ENCODE results near the gene APOL4.

DNA sequence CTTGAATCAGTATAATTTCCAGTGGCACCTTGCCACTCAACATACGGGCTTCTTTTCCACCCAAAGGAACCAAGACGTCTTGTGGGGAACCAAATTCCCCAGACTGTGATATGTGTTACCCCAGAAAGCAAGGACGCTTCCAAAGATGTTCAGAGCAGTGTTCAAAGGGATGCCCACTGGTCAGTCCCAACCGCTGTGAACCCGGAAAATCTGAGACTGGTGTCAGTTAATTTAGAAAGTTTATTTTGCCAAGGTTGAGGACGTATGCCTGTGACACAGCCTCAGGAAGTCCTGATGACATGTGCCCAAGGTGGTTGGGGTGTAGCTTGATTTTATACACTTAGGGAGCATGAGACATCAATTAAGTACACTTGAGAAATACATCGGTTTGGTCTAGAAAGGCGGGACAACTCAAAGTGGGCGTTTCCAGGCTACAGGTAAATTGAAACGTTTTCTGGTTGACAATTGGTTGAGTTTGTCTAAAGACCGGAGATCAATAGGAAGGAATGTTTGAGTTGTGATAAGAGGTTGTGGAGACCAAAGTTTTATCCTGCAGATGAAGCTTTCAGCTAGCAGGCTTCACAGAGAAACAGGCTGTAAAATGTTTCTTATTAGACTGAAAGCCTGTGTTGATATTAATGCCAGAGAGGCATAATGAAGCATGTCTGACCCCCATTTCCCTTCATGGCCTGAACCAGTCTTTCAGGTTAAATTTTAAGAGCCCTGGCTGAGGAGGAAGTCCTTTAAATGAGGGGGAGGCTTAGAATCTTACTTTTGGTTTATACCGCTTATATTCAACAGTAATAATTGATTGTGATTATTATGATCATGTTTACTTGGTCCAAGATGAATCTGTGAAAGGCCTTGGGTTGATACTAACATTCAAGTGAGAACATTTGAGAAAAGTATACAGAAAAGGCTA lies 47.8 kb downstream of the APOL4 start:
- TF ChIP-seq, protein P1, sequence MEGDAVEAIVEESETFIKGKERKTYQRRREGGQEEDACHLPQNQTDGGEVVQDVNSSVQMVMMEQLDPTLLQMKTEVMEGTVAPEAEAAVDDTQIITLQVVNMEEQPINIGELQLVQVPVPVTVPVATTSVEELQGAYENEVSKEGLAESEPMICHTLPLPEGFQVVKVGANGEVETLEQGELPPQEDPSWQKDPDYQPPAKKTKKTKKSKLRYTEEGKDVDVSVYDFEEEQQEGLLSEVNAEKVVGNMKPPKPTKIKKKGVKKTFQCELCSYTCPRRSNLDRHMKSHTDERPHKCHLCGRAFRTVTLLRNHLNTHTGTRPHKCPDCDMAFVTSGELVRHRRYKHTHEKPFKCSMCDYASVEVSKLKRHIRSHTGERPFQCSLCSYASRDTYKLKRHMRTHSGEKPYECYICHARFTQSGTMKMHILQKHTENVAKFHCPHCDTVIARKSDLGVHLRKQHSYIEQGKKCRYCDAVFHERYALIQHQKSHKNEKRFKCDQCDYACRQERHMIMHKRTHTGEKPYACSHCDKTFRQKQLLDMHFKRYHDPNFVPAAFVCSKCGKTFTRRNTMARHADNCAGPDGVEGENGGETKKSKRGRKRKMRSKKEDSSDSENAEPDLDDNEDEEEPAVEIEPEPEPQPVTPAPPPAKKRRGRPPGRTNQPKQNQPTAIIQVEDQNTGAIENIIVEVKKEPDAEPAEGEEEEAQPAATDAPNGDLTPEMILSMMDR (IDR thresholded peaks at IDR 0.05): no peak
- no peak for TF ChIP-seq ZFX (IDR thresholded peaks at IDR 0.05; ENCODE audit: borderline replicate concordance)

Measured in 22Rv1 (cell line).